Breast epithelium (tissue), 4 donors: Measurements from ENCODE around the gene CCDC169. TPM values are rescaled to one million over a fixed set of nuclear protein-coding genes. Genes with fewer than 3 reads are reported as not detected.

ENCODE experiments used
- DNase-seq, 2 donors: peaks; one replicate each; pipeline ENCODE4 v3.0.0-alpha.2; 2019; ENCODE audit warnings: low spot score in 2 of 2
- H3K27ac ChIP-seq, 2 donors: fragments of 200-600 bp; sonication (generic) in 1 of 2; one replicate each; pipeline ENCODE4 v1.5.1; 2016 to 2019; ENCODE audit warnings: mild to moderate bottlenecking in 1 of 2
- H3K27me3 ChIP-seq, 2 donors: fragments of 200-600 bp; sonication (generic) in 1 of 2; one replicate each; pipeline versions ENCODE4 v1.5.1 to v1.6.0; 2017 to 2019; ENCODE audit warnings: control low read depth in 1 of 2, mild to moderate bottlenecking in 1 of 2
- H3K36me3 ChIP-seq: fragments of 200-600 bp; one replicate; pipeline ENCODE4 v1.5.1; 2019
- H3K4me1 ChIP-seq, 2 donors: fragments of 200-600 bp; sonication (generic); one replicate each; pipeline ENCODE4 v1.5.1; 2016 to 2019; ENCODE audit warnings: control low read depth in 1 of 2
- H3K4me3 ChIP-seq, 3 donors: fragments of 200-600 bp; sonication (generic); 1 replicate in 2 of 3; 2 replicates in 1 of 3; pipeline ENCODE4 v1.5.1; 2016 to 2019; ENCODE audit warnings: mild to moderate bottlenecking in 3 of 3, moderate library complexity in 2 of 3
- H3K9me3 ChIP-seq, 2 donors: fragments of 200-600 bp; sonication (generic) in 1 of 2; one replicate each; pipeline ENCODE4 v1.5.1; 2016 to 2019; ENCODE audit warnings: control low read depth in 1 of 2
- POLR2A ChIP-seq: fragments of 450-650 bp; IDR thresholded peaks from one replicate; pipeline ENCODE4 v1.6.1; 2016; ENCODE audit warnings: antibody characterized with exemption, mild to moderate bottlenecking, moderate library complexity
- POLR2AphosphoS5 ChIP-seq, 3 donors: sonication (generic); formaldehyde crosslinking; IDR thresholded peaks; one replicate each; pipeline ENCODE4 v1.6.1; 2017; ENCODE audit warnings: antibody characterized with exemption in 3 of 3
- intact Hi-C: fragments of 100-400 bp; cut with DNase I; formaldehyde crosslinking; loops from one replicate; pipeline ENCODE4 v1.15.1; 2023; ENCODE audit warnings: low total_unique reads
- total RNA-seq, 3 donors: library from RNA; depleted of rRNA; stranded (reverse); fragments of >200 nt; gene quantifications; one replicate each; pipeline ENCODE4 v1.1.0, GENCODE V29; 2016
- TF ChIP-seq, protein P1 (sequence below), 3 donors: fragments of 450-650 bp; IDR thresholded peaks; one replicate each; pipeline ENCODE4 v1.5.1; 2016 to 2017; ENCODE audit warnings: antibody characterized with exemption in 3 of 3, mild to moderate bottlenecking in 3 of 3, moderate library complexity in 3 of 3

CCDC169 gene
- total RNA-seq, 3 donors from 2014 or later = 0.73 to 2.9 (median 1.1) TPM

DNA sequence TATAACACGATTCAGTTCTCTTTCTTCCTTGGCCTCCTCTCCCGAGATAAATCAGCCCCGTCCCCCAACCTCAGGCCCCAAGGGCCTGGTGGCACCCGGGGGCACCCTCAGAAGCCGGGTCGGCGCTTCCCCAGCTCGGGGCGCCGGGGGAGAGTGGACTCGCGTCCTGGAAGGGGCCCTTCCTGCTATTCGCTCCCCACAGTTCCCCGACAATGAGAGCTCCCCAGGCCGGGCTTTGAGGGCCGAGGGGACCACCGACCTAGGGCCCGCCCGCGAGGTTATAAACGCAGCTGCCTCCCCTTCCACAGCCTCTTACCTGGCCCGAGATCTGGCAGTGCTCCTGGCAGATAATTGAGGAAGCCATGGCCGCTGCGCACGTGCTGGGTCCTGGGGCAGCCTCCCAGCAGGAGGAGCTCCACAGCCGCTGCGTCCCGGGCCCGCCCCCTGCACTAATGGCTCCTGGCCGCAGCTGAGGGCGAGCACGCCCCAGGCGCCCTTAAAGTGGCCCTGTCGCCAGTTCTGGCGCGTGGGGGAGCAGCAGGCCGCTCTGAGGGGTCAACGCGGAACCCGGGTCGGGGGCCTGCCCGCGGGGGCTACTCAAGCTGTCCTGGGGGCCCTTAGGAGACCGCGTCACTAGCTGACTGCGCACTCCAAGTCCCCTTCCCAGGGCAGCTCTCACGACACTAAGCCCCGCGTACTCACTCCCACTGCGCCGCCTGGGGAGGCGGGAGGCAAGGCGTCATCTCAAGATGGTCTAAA lies 83.3 kb downstream of the CCDC169 start, which contains the start of gene SOHLH2:
SOHLH2 (minus strand) TSS at position 394 of the 759 bp plus-strand sequence; CDS start at position 364, 30 bp downstream.
- H3K36me3 ChIP-seq = no peaks in the 10 kb centered on the region
- no peaks in the 10 kb centered on the region for H3K27me3 ChIP-seq
- no peaks in the 10 kb centered on the region for H3K4me1 ChIP-seq
- TF ChIP-seq, protein P1, sequence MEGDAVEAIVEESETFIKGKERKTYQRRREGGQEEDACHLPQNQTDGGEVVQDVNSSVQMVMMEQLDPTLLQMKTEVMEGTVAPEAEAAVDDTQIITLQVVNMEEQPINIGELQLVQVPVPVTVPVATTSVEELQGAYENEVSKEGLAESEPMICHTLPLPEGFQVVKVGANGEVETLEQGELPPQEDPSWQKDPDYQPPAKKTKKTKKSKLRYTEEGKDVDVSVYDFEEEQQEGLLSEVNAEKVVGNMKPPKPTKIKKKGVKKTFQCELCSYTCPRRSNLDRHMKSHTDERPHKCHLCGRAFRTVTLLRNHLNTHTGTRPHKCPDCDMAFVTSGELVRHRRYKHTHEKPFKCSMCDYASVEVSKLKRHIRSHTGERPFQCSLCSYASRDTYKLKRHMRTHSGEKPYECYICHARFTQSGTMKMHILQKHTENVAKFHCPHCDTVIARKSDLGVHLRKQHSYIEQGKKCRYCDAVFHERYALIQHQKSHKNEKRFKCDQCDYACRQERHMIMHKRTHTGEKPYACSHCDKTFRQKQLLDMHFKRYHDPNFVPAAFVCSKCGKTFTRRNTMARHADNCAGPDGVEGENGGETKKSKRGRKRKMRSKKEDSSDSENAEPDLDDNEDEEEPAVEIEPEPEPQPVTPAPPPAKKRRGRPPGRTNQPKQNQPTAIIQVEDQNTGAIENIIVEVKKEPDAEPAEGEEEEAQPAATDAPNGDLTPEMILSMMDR (IDR thresholded peaks at IDR 0.05) = no peak
- TF ChIP-seq POLR2A = no peak
- H3K4me3 ChIP-seq = no peak within 1 kb of the TSS
- no peak for DNase-seq
- intact Hi-C loops = no loop called here
- H3K9me3 ChIP-seq = peaks cover 0 to 4% of the 10 kb centered on the region in 2 donors
- no peak within 1 kb of the TSS for H3K27ac ChIP-seq

DNA sequence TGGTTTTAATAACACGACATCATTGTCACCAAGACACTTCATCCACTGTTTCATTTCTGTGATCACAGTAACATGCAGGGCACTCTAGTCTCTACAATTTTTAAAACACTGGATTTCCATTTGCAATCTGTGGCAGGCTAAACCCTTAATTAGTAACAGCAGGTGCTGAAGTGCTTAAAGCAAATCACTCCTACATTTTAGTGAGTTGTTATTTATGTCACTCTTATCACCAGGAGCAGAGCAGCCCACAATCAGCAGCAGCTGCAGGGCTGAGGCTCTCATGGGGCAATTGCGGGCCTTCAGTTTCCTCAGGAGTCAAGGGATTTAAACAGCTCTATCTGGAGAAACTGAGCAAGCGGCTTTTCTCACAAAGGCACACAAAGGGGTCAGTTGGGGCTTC lies 84.8 kb downstream of the CCDC169 start:
- H3K27me3 ChIP-seq = no peaks in the 10 kb centered on the region
- TF ChIP-seq POLR2A (no peak), POLR2AphosphoS5 (IDR thresholded peaks at IDR 0.05) (no peak)
- TF ChIP-seq, protein P1 (IDR thresholded peaks at IDR 0.05) = no peak
- no peak overlapping the region for H3K27ac ChIP-seq
- H3K36me3 ChIP-seq = no peaks in the 10 kb centered on the region
- intact Hi-C loops = no loop called here
- DNase-seq = no peak
- H3K4me3 ChIP-seq = no peak overlapping the region
- no peaks in the 10 kb centered on the region for H3K4me1 ChIP-seq
- H3K9me3 ChIP-seq = peaks cover 0 to 4% of the 10 kb centered on the region in 2 donors

GRCh38 chr13:36211567-36211966 lies 86.0 kb downstream of the CCDC169 start:
- no peak overlapping the region for H3K4me3 ChIP-seq
- H3K9me3 ChIP-seq = peaks cover 0 to 4% of the 10 kb centered on the region in 2 donors
- no peaks in the 10 kb centered on the region for H3K4me1 ChIP-seq
- H3K27me3 ChIP-seq = no peaks in the 10 kb centered on the region
- no peak overlapping the region for H3K27ac ChIP-seq
- intact Hi-C loops = no loop called here
- TF ChIP-seq POLR2A = no peak
- TF ChIP-seq, protein P1 (IDR thresholded peaks at IDR 0.05) = no peak
- no peak for TF ChIP-seq POLR2AphosphoS5 (IDR thresholded peaks at IDR 0.05)
- DNase-seq = no peak
- no peaks in the 10 kb centered on the region for H3K36me3 ChIP-seq

GRCh38 chr13:36210738-36211137 lies 86.9 kb downstream of the CCDC169 start:
- H3K27me3 ChIP-seq = no peaks in the 10 kb centered on the region
- intact Hi-C loops = no loop called here
- no peak for TF ChIP-seq POLR2A
- no peak for TF ChIP-seq POLR2AphosphoS5 (IDR thresholded peaks at IDR 0.05)
- TF ChIP-seq, protein P1 (IDR thresholded peaks at IDR 0.05) = no peak

DNA sequence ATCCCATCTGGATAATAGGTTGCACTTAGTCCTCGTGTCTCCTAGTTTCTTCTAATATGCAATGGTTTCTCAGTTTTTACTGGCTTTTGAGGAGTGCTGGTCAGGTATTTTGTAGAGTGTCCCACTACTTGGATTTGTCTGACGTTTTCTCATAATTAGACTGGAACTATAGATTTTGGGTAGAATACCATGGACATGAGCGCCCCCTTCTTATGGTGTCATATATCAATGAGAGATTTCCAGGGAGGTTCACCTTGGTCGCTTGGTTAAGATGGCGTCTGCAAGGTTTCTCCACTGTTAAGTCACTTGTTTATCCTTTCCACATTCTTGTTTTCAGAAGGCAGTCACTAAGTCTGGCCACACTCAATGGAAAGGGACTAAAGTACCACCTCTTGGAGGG lies 89.9 kb downstream of the CCDC169 start:
- no peaks in the 10 kb centered on the region for H3K36me3 ChIP-seq
- no peaks in the 10 kb centered on the region for H3K4me1 ChIP-seq
- no peak overlapping the region for H3K4me3 ChIP-seq
- no peaks in the 10 kb centered on the region for H3K27me3 ChIP-seq
- no peak overlapping the region for H3K27ac ChIP-seq
- TF ChIP-seq, protein P1 (IDR thresholded peaks at IDR 0.05) = no peak
- TF ChIP-seq POLR2AphosphoS5 (IDR thresholded peaks at IDR 0.05) = no peak
- TF ChIP-seq POLR2A = no peak
- no peaks in the 10 kb centered on the region for H3K9me3 ChIP-seq
- no peak for DNase-seq
- intact Hi-C loops = no loop called here

More at GRCh38 chr13:36210738-36211137, 86.9 kb downstream of the CCDC169 start:
- Histone ChIP-seq H3K4me3 (no peak overlapping the region), H3K9me3 (peaks cover 0 to 4% of the 10 kb centered on the region in 2 donors), H3K36me3 (no peaks in the 10 kb centered on the region), H3K27ac (no peak overlapping the region), H3K4me1 (no peaks in the 10 kb centered on the region)
- no peak for DNase-seq
